ENCODE results near the gene SCYGR3.
A peak's percentile ranks its signal among the peaks of the same experiment; 100 is the strongest.

The SCYGR3 gene

GRCh38 chr2:227626580-227627151 is 12.0 kb upstream of the SCYGR3 start:
- DNase-seq (ENCODE audit: extremely low read depth, low read depth): no peak
- no peak for TF ChIP-seq CTCF (IDR thresholded peaks at IDR 0.05; ENCODE audit: low read depth, low read length)

GRCh38 chr2:227625420-227625819 is 10.8 kb upstream of the SCYGR3 start:
- DNase-seq (ENCODE audit: extremely low read depth, low read depth): no peak
- no peak for TF ChIP-seq CTCF (IDR thresholded peaks at IDR 0.05; ENCODE audit: low read depth, low read length)

GRCh38 chr2:227623226-227623625 is 8.6 kb upstream of the SCYGR3 start:
- DNase-seq (ENCODE audit: extremely low read depth, low read depth): peak; percentile 8
- no peak for TF ChIP-seq CTCF (IDR thresholded peaks at IDR 0.05; ENCODE audit: low read depth, low read length)

GRCh38 chr2:227617316-227618230 is 2.9 kb upstream of the SCYGR3 start, which contains the start of gene SCYGR4:
TSS of gene SCYGR4 (plus strand) at chr2:227617498. CDS start at chr2:227617498, 0 bp downstream.
- DNase-seq (ENCODE audit: extremely low read depth, low read depth): no peak
- no peak for TF ChIP-seq CTCF (IDR thresholded peaks at IDR 0.05; ENCODE audit: low read depth, low read length)

GRCh38 chr2:227616631-227617030 is 2.0 kb upstream of the SCYGR3 start:
- no peak for DNase-seq (ENCODE audit: extremely low read depth, low read depth)
- TF ChIP-seq CTCF (IDR thresholded peaks at IDR 0.05; ENCODE audit: low read depth, low read length): no peak

- DNase-seq (ENCODE audit: extremely low read depth, low read depth): no peak
- no peak for TF ChIP-seq CTCF (IDR thresholded peaks at IDR 0.05; ENCODE audit: low read depth, low read length)
Measured at GRCh38 chr2:227615906-227616305, 1.3 kb upstream of the SCYGR3 start.

GRCh38 chr2:227615181-227615580 is 541 bp upstream of the SCYGR3 start:
- DNase-seq (ENCODE audit: extremely low read depth, low read depth): no peak
- no peak for TF ChIP-seq CTCF (IDR thresholded peaks at IDR 0.05; ENCODE audit: low read depth, low read length)
